H9 (cell line): Measurements from ENCODE around the gene MUC16. TPM values are rescaled to one million over a fixed set of nuclear protein-coding genes. Genes with fewer than 3 reads are reported as not detected.

Experiments
- DNase-seq: peaks from one replicate; pipeline ENCODE4 v3.0.0-alpha.2; 2017
- H2AFZ ChIP-seq: one replicate; pipeline ENCODE4 v1.6.1; 2013; ENCODE audit warnings: mild to moderate bottlenecking, low read length, control low read depth, moderate library complexity
- H2AK5ac ChIP-seq: 2 replicates; pipeline ENCODE4 v1.6.1; 2013; ENCODE audit warnings: low read length, control low read depth, mixed read lengths; ENCODE audit not compliant: insufficient read length
- H2BK120ac ChIP-seq: one replicate; pipeline ENCODE4 v1.6.1; 2013; ENCODE audit warnings: low read depth, mild to moderate bottlenecking, low read length, control low read depth, inconsistent platforms; ENCODE audit not compliant: poor library complexity, severe bottlenecking
- H2BK12ac ChIP-seq: 2 replicates; pipeline ENCODE4 v1.6.1; 2013; ENCODE audit warnings: low read length, control low read depth, mixed read lengths, low read depth; ENCODE audit not compliant: insufficient read length
- H2BK15ac ChIP-seq: 2 replicates; pipeline ENCODE4 v1.6.1; 2013; ENCODE audit warnings: low read depth, low read length, control low read depth
- H2BK20ac ChIP-seq: one replicate; pipeline ENCODE4 v1.6.1; 2013; ENCODE audit warnings: low read depth, mild to moderate bottlenecking, low read length, control low read depth, inconsistent platforms; ENCODE audit not compliant: poor library complexity, severe bottlenecking
- H2BK5ac ChIP-seq: 2 replicates; pipeline ENCODE4 v1.6.1; 2013; ENCODE audit warnings: low read length, control low read depth, mixed read lengths; ENCODE audit not compliant: insufficient read length
- H3K14ac ChIP-seq: 2 replicates; pipeline ENCODE4 v1.6.1; 2013; ENCODE audit warnings: low read length, control low read depth; ENCODE audit not compliant: insufficient read depth
- H3K18ac ChIP-seq: 2 replicates; pipeline ENCODE4 v1.6.1; 2013; ENCODE audit warnings: low read depth, mild to moderate bottlenecking, mixed read lengths, low read length, control low read depth; ENCODE audit not compliant: insufficient read length
- H3K23ac ChIP-seq: 2 replicates; pipeline ENCODE4 v1.6.1; 2013; ENCODE audit warnings: low read length, control low read depth, mixed read lengths, low read depth; ENCODE audit not compliant: insufficient read length
- H3K23me2 ChIP-seq: 2 replicates; pipeline ENCODE4 v1.6.1; 2013; ENCODE audit warnings: low read depth, mild to moderate bottlenecking, mixed read lengths, low read length, control low read depth; ENCODE audit not compliant: insufficient read length, poor library complexity, severe bottlenecking
- H3K27ac ChIP-seq: 2 replicates; pipeline ENCODE4 v1.5.1; 2013; ENCODE audit warnings: low read length, control low read depth, mixed read lengths, low read depth; ENCODE audit not compliant: insufficient read length
- H3K27me3 ChIP-seq: 2 replicates; pipeline ENCODE4 v1.6.1; 2013; ENCODE audit warnings: low read length, control low read depth, inconsistent platforms; ENCODE audit not compliant: insufficient read depth
- H3K4ac ChIP-seq: 2 replicates; pipeline ENCODE4 v1.6.1; 2013; ENCODE audit warnings: low read depth, mild to moderate bottlenecking, control low read depth, inconsistent platforms, low read length, moderate library complexity
- H3K4me1 ChIP-seq: 2 replicates; pipeline ENCODE4 v1.6.1; 2013; ENCODE audit warnings: low read length, control low read depth, inconsistent platforms; ENCODE audit not compliant: insufficient read depth
- H3K4me2 ChIP-seq: 2 replicates; pipeline ENCODE4 v1.6.1; 2013; ENCODE audit warnings: low read length, control low read depth, mixed read lengths; ENCODE audit not compliant: insufficient read length, insufficient read depth
- H3K56ac ChIP-seq: 2 replicates; pipeline ENCODE4 v1.6.1; 2013; ENCODE audit warnings: low read depth, mild to moderate bottlenecking, mixed read lengths, low read length, control low read depth; ENCODE audit not compliant: insufficient read length
- H3K79me1 ChIP-seq: 2 replicates; pipeline ENCODE4 v1.6.1; 2013; ENCODE audit warnings: low read depth, mild to moderate bottlenecking, moderate library complexity, low read length, control low read depth, inconsistent platforms; ENCODE audit not compliant: insufficient read depth, poor library complexity, severe bottlenecking
- H3K79me2 ChIP-seq: 2 replicates; pipeline ENCODE4 v1.6.1; 2013; ENCODE audit warnings: low read length, control low read depth, inconsistent platforms; ENCODE audit not compliant: insufficient read depth
- H3K9ac ChIP-seq: 2 replicates; pipeline ENCODE4 v1.6.1; 2013; ENCODE audit warnings: low read length, control low read depth, mixed read lengths; ENCODE audit not compliant: insufficient read length; ENCODE audit errors: extremely low read depth
- H3K9me3 ChIP-seq: one replicate; pipeline ENCODE4 v1.6.1; 2013; ENCODE audit warnings: low read depth, low read length, inconsistent platforms; ENCODE audit not compliant: control insufficient read depth
- H3T11ph ChIP-seq: one replicate; pipeline ENCODE4 v1.6.1; 2013; ENCODE audit warnings: mild to moderate bottlenecking, low read length, control low read depth, inconsistent platforms
- H4K20me1 ChIP-seq: one replicate; pipeline ENCODE4 v1.6.1; 2013; ENCODE audit not compliant: control insufficient read depth, insufficient read length, insufficient read depth
- H4K5ac ChIP-seq: 2 replicates; pipeline ENCODE4 v1.6.1; 2013; ENCODE audit warnings: low read depth, mild to moderate bottlenecking, mixed read lengths, low read length, control low read depth; ENCODE audit not compliant: insufficient read length
- H4K8ac ChIP-seq: replicated peaks from 2 replicates; pipeline ENCODE4 v1.6.1; 2013; ENCODE audit warnings: low read length, control low read depth, mixed read lengths, low read depth; ENCODE audit not compliant: insufficient read length
- H4K91ac ChIP-seq: 2 replicates; pipeline ENCODE4 v1.6.1; 2013; ENCODE audit warnings: low read depth, mild to moderate bottlenecking, moderate library complexity, mixed read lengths, low read length, control low read depth; ENCODE audit not compliant: insufficient read length
- H3K27ac Mint-ChIP-seq, 3 experiments: 2 replicates in 2 of 3; 3 replicates in 1 of 3; pipeline ENCODE4 v1.8.0; 2020 to 2021; ENCODE audit warnings: mixed read lengths in 3 of 3, mild to moderate bottlenecking in 1 of 3, moderate library complexity in 1 of 3
- H3K27me3 Mint-ChIP-seq: 2 replicates; pipeline ENCODE4 v1.8.0; 2021; ENCODE audit warnings: low read depth, mild to moderate bottlenecking, moderate library complexity, mixed read lengths
- H3K36me3 Mint-ChIP-seq, 3 experiments: 2 replicates in 2 of 3; 3 replicates in 1 of 3; pipeline ENCODE4 v1.8.0; 2020 to 2021; ENCODE audit warnings: low read depth in 3 of 3, mixed read lengths in 3 of 3; ENCODE audit not compliant: insufficient read depth in 1 of 3
- H3K4me1 Mint-ChIP-seq, 2 experiments: 2 replicates each; pipeline ENCODE4 v1.8.0; 2020; ENCODE audit warnings: mixed read lengths in 2 of 2
- H3K4me3 Mint-ChIP-seq, 2 experiments: 2 replicates in 1 of 2; 3 replicates in 1 of 2; pipeline ENCODE4 v1.8.0; 2020 to 2021; ENCODE audit warnings: mild to moderate bottlenecking in 2 of 2, mixed read lengths in 2 of 2, moderate library complexity in 1 of 2
- H3K9me3 Mint-ChIP-seq, 2 experiments: 2 replicates in 1 of 2; 3 replicates in 1 of 2; pipeline ENCODE4 v1.8.0; 2020; ENCODE audit warnings: mild to moderate bottlenecking in 2 of 2, mixed read lengths in 2 of 2, moderate library complexity in 1 of 2
- WGBS: extraction: QIAGEN DNeasy Blood & Tissue Kit; methylation state at CpG from one replicate; pipeline ENCODE4 v1.1.7; 2013; ENCODE audit warnings: missing lambda C conversion rate, low lambda C conversion rate, mixed read lengths; ENCODE audit not compliant: insufficient read length; ENCODE audit errors: extremely low coverage; 5-methylcytosine and 5-hydroxymethylcytosine counted together
- total RNA-seq: library from RNA; stranded (reverse); gene quantifications from 2 replicates; pipeline ENCODE4 v1.2.1, GENCODE V29; 2021
- TF ChIP-seq, protein P1 (sequence below): fragments of 200-600 bp; sonication (generic); conservative IDR thresholded peaks from 3 replicates; pipeline ENCODE4 v1.8.0; 2021; ENCODE audit warnings: antibody characterized with exemption, mild to moderate bottlenecking

The MUC16 gene
- total RNA-seq, 1 experiment from 2014 or later: 0.22 TPM

DNA sequence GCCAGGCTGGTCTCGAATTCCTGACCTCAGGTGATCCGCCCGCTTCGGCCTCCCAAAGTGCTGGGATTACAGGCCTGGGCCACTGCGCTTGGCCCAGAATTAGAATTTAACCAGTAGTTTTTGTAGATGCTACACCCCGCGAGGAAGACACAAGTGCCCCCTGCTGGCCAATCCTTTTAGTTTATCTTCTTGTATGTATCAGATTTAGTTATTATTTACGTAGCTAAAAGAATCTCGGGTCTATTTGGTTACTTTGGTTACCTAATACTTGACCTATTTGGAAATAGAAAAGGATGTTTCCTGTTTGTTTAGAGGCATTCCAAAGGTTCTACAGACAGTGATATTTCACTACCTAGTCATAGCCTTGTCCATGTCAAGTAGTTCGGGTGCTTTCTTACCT lies 22.0 kb downstream of the MUC16 start:
- no peaks in the 10 kb centered on the region for H3K4me1 ChIP-seq
- no peak overlapping the region for H3K4ac ChIP-seq
- no peak overlapping the region for H4K91ac ChIP-seq
- H3K9ac ChIP-seq: no peak overlapping the region
- H2AK5ac ChIP-seq: no peak overlapping the region
- no peaks in the 10 kb centered on the region for H3K79me2 ChIP-seq
- no peak overlapping the region for H2BK12ac ChIP-seq
- Mint-ChIP-seq H3K4me1 (no peaks in the 10 kb centered on the region), H3K27ac (no peak overlapping the region), H3K36me3 (peaks cover 0 to 6% (median 0%) of the 10 kb centered on the region in 3 experiments; a peak in 2 of 7 replicates), H3K4me3 (no peak overlapping the region), H3K9me3 (peaks cover 15 to 55% of the 10 kb centered on the region in 2 experiments), H3K27me3 (peaks cover 2% of the 10 kb centered on the region)
- H3K9me3 ChIP-seq: no peaks in the 10 kb centered on the region
- no peak overlapping the region for H3T11ph ChIP-seq
- H2AFZ ChIP-seq: no peak overlapping the region
- TF ChIP-seq, protein P1, sequence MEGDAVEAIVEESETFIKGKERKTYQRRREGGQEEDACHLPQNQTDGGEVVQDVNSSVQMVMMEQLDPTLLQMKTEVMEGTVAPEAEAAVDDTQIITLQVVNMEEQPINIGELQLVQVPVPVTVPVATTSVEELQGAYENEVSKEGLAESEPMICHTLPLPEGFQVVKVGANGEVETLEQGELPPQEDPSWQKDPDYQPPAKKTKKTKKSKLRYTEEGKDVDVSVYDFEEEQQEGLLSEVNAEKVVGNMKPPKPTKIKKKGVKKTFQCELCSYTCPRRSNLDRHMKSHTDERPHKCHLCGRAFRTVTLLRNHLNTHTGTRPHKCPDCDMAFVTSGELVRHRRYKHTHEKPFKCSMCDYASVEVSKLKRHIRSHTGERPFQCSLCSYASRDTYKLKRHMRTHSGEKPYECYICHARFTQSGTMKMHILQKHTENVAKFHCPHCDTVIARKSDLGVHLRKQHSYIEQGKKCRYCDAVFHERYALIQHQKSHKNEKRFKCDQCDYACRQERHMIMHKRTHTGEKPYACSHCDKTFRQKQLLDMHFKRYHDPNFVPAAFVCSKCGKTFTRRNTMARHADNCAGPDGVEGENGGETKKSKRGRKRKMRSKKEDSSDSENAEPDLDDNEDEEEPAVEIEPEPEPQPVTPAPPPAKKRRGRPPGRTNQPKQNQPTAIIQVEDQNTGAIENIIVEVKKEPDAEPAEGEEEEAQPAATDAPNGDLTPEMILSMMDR: peak; percentile 54
- H4K5ac ChIP-seq: no peak overlapping the region
- H3K14ac ChIP-seq: no peak overlapping the region
- H3K27ac ChIP-seq: no peak overlapping the region
- H2BK120ac ChIP-seq: no peak overlapping the region
- H2BK5ac ChIP-seq: no peak overlapping the region
- no peak overlapping the region for H2BK15ac ChIP-seq
- whole genome bisulfite sequencing: no CpG with 5 or more reads among the region's 10 CpGs
- H3K18ac ChIP-seq: no peak overlapping the region
- no peak overlapping the region for H2BK20ac ChIP-seq
- no peak overlapping the region for H4K8ac ChIP-seq
- H3K23ac ChIP-seq: no peak overlapping the region
- H3K27me3 ChIP-seq: no peaks in the 10 kb centered on the region
- peak; percentile 35 for DNase-seq
- H3K56ac ChIP-seq: no peak overlapping the region
- H3K79me1 ChIP-seq: no peaks in the 10 kb centered on the region
- H4K20me1 ChIP-seq: no peaks in the 10 kb centered on the region
- H3K23me2 ChIP-seq: no peaks in the 10 kb centered on the region
- no peak overlapping the region for H3K4me2 ChIP-seq
